A673 (cell line): ENCODE data around the gene IDUA. TPM values are rescaled to one million over a fixed set of nuclear protein-coding genes. Genes with fewer than 3 reads are reported as not detected.

Source experiments
- BruUV-seq: library from RNA; stranded (reverse); fragments of 400-500 nt; replicated peaks from 2 replicates; lab custom pipeline; 2021; lab: Mats Ljungman, UMichigan
- CTCF ChIA-PET: fragments of 300-600 bp; sonication (Branson Sonifier 250); formaldehyde crosslinking; loops from one replicate; lab custom pipeline; 2022; ENCODE audit warnings: antibody characterized with exemption; lab: Charles Lee
- POLR2A ChIA-PET: fragments of 300-600 bp; sonication (Branson Sonifier 250); formaldehyde crosslinking; loops from one replicate; lab custom pipeline; 2022; ENCODE audit warnings: antibody characterized with exemption; ENCODE audit not compliant: low non-redundant PET; lab: Charles Lee
- DNase-seq: peaks from one replicate; pipeline ENCODE4 v3.0.0-alpha.2; 2015; ENCODE audit warnings: low spot score
- H3K27ac ChIP-seq: fragments of 200-600 bp; sonication (generic); 2 replicates; pipeline ENCODE4 v1.5.1; 2016; ENCODE audit warnings: mixed run types, low read depth, mild to moderate bottlenecking, mixed read lengths, antibody characterized with exemption, low read length; ENCODE audit not compliant: poor library complexity, severe bottlenecking
- H3K27me3 ChIP-seq: fragments of 200-600 bp; sonication (generic); replicated peaks from 2 replicates; pipeline ENCODE4 v1.6.1; 2017; ENCODE audit warnings: mixed run types, low read depth, mild to moderate bottlenecking, mixed read lengths, antibody characterized with exemption, low read length; ENCODE audit not compliant: insufficient read depth, poor library complexity
- H3K36me3 ChIP-seq: fragments of 200-600 bp; sonication (generic); 2 replicates; pipeline ENCODE4 v1.6.1; 2016; ENCODE audit warnings: mixed run types, mild to moderate bottlenecking, mixed read lengths, antibody characterized with exemption, low read length; ENCODE audit not compliant: insufficient read depth, poor library complexity, severe bottlenecking
- H3K4me1 ChIP-seq: fragments of 200-600 bp; sonication (generic); 2 replicates; pipeline ENCODE4 v1.6.1; 2017; ENCODE audit warnings: mixed run types, mild to moderate bottlenecking, mixed read lengths, antibody characterized with exemption, low read length; ENCODE audit not compliant: insufficient read depth, poor library complexity, severe bottlenecking
- H3K4me3 ChIP-seq: fragments of 200-600 bp; sonication (generic); 2 replicates; pipeline ENCODE4 v1.5.1; 2016; ENCODE audit warnings: low read depth, mixed run types, mild to moderate bottlenecking, mixed read lengths, low read length; ENCODE audit not compliant: poor library complexity, severe bottlenecking
- H3K9me3 ChIP-seq: fragments of 200-600 bp; sonication (generic); 2 replicates; pipeline ENCODE4 v1.6.1; 2016; ENCODE audit warnings: mixed run types, low read depth, mild to moderate bottlenecking, mixed read lengths, antibody characterized with exemption, low read length; ENCODE audit not compliant: poor library complexity, severe bottlenecking
- EZH2 ChIP-seq: fragments of 200-600 bp; sonication (generic); IDR thresholded peaks from 2 replicates; pipeline ENCODE4 v1.6.1; 2017; ENCODE audit warnings: borderline replicate concordance, low read depth, mild to moderate bottlenecking, mixed read lengths, antibody characterized with exemption, low read length; ENCODE audit not compliant: poor library complexity, severe bottlenecking
- intact Hi-C: fragments of 100-400 bp; cut with micrococcal nuclease; formaldehyde crosslinking; loops from one replicate; pipeline ENCODE4 v1.10.0; 2022; ENCODE audit not compliant: unreplicated experiment
- total RNA-seq: library from RNA; stranded (reverse); gene quantifications from 2 replicates; pipeline ENCODE4 v1.2.3, GENCODE V29; 2021
- TF ChIP-seq, protein P1 (sequence below): fragments of 300-800, 200-600 bp; sonication (generic); conservative IDR thresholded peaks from 2 replicates; pipeline ENCODE4 v1.5.1; 2017; ENCODE audit warnings: low read depth, mild to moderate bottlenecking, antibody characterized with exemption, low read length, moderate library complexity, mixed read lengths

IDUA gene
- total RNA-seq, 1 experiment from 2014 or later: 12.3 TPM

DNA sequence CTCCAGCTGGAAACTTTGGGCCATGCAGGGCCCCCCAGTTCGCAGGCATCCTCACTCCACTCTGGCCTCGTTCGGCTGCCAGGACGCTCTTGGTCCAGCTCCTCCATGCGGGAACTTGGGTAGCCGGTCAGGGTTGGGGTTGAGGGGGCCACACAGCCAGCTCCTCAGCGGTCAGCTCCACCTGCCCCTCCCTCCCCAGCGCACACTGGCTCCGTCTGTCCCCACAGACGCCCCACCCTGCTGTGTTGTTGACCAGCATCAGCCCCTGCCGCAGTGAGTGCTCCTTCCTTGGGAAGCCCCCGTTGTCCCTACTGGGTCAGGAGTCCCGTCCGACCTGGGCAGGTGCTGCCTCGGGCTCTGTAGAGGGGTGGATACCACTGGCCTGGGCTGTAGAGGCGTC is 30.4 kb downstream of the IDUA start:
- TF ChIP-seq, protein P1, sequence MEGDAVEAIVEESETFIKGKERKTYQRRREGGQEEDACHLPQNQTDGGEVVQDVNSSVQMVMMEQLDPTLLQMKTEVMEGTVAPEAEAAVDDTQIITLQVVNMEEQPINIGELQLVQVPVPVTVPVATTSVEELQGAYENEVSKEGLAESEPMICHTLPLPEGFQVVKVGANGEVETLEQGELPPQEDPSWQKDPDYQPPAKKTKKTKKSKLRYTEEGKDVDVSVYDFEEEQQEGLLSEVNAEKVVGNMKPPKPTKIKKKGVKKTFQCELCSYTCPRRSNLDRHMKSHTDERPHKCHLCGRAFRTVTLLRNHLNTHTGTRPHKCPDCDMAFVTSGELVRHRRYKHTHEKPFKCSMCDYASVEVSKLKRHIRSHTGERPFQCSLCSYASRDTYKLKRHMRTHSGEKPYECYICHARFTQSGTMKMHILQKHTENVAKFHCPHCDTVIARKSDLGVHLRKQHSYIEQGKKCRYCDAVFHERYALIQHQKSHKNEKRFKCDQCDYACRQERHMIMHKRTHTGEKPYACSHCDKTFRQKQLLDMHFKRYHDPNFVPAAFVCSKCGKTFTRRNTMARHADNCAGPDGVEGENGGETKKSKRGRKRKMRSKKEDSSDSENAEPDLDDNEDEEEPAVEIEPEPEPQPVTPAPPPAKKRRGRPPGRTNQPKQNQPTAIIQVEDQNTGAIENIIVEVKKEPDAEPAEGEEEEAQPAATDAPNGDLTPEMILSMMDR: no peak
- TF ChIP-seq EZH2: no peak
- ChIA-PET POLR2A (no interaction called here), CTCF (no interaction called here)
- H3K36me3 ChIP-seq: no peaks in the 10 kb centered on the region
- no peak overlapping the region for H3K27ac ChIP-seq
- H3K9me3 ChIP-seq: no peaks in the 10 kb centered on the region
- no peaks in the 10 kb centered on the region for H3K27me3 ChIP-seq
- DNase-seq: no peak
- no peak overlapping the region for H3K4me3 ChIP-seq
- intact Hi-C loops: no loop called here
- H3K4me1 ChIP-seq: peaks cover 7% of the 10 kb centered on the region
- no TSS peak for BruUV-seq

DNA sequence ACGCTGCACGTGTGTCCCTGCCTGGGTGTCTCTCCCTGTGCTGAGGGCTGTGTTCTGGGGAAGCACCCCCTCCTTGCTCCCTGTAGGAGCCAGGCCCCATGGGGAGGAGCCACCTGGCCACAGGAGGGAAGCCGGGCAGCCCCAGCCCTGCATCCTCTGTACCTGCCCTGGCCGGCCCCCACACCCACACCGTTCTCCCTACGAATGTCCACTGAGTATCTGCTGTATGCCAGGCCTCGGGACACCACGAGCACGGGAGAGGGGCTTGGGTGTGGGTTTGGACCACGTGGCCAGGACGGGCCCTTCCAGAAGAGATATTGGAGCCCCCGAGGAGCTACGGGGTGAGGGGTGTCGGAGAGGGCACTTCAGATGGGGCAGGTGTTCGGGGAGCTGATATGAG is 30.9 kb downstream of the IDUA start:
- intact Hi-C loops: no loop called here
- no peaks in the 10 kb centered on the region for H3K36me3 ChIP-seq
- no peak for TF ChIP-seq EZH2
- TF ChIP-seq, protein P1: no peak
- H3K9me3 ChIP-seq: no peaks in the 10 kb centered on the region
- no TSS peak for BruUV-seq
- H3K4me1 ChIP-seq: peaks cover 7% of the 10 kb centered on the region
- H3K4me3 ChIP-seq: no peak overlapping the region
- CTCF ChIA-PET: no interaction called here
- DNase-seq: no peak
- no peaks in the 10 kb centered on the region for H3K27me3 ChIP-seq
- H3K27ac ChIP-seq: no peak overlapping the region
- POLR2A ChIA-PET: no interaction called here

DNA sequence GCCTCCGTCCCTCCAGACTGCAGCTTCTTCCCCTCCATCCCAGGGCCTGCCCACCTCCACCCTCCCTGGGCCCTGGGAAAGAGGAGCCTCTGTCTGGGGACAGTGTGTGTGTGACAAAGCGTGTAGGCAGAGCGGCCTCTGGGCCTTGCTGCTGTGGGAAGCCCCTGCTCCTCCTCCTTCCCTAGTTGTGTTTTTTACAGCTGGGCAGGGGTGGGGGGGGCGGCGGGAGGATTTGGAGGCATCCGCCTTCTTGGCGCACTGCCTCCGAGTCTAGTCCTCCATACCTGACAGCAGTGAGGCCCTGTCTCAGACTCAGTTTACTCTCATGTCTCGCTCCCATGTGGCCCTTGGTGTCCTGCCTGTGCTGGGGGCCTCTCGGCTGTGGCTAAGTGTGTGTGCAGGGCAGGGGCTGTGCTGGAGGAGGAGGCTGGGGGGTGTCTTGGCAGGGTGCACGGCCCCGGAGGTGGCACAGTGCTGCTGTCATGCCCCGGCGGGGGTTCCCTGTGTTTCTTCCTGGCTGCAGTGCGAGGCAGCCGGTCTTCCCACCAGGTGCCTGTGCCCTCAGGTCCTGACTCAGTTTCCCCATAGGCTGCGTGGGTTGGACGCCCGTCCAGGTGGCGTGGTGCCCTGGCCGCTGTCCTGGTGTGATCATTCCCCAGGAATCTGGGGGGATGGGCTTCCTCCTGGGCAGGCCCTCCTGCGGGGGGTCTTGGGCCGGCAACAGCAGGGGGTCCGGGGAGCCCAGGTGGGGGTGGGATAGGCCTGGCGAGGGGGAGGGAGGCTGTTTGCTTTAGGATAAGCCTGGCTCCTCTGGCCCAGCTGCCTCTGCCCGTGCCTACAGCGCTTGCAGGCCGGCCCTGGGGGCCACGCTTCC is 31.5 kb downstream of the IDUA start:
- ChIA-PET CTCF (no interaction called here), POLR2A (no interaction called here)
- Histone ChIP-seq H3K4me1 (peaks cover 7% of the 10 kb centered on the region), H3K27me3 (no peaks in the 10 kb centered on the region), H3K9me3 (no peaks in the 10 kb centered on the region), H3K27ac (no peak overlapping the region), H3K4me3 (no peak overlapping the region), H3K36me3 (no peaks in the 10 kb centered on the region)
- TF ChIP-seq, protein P1: no peak
- no peak for TF ChIP-seq EZH2
- intact Hi-C loops: no loop called here
- peak; percentile 55 for DNase-seq
- no TSS peak for BruUV-seq
